ENCODE data around the gene GCNA.
"Not testable (repeated sequence)": the region's sequence is repeated elsewhere in the genome, so short reads cannot be mapped to it uniquely, and the experiment has no call there.

The GCNA gene

GRCh38 chrX:71559773-71560172 lies 18.5 kb upstream of the GCNA start:
- not testable (repeated sequence) for DNase-seq

DNA sequence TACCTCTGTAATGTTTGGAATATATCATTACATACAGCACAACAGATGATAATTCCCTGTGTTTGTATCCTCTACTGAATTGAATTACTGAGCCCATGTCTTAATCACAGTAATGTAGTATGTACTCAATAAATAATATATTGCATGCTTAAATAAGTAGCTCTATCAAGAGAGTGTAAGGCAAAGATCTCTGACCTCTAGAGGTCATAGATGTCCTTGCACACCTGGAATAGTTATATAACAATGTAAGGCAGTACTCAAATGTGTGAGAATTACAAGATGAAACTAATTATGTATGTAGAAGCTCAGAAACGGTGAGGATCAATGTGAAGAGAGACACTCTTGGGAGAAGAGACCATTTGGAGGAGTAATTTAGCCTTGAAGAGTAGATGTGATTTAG lies 14.3 kb upstream of the GCNA start:
- DNase-seq: peak; percentile 8

DNA sequence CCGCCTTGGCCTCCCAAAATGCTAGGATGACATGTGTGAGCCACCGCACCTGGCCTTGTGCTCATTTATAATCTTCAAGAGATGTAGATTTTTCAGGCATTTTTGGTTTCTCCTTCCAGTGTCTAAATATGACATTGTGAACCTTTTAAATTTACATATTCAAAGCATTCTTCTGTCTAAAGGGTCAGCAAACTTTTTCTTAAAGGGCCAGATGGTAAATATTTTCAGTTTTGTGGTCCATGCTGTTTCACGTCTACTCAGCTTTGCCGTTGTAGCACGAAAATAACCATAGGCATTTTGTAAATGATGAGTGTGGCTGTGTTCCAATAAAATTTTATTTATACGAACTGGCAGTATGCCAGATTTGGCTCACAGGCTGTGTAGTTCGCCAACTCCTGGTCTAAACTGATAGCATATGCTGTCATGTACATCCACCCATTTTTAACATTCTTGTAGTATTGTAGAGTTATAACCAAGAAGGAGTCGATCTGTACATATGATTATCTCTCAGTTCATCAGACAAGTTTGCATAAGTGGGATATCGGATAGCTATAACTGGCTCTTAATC lies 12.7 kb upstream of the GCNA start:
- no peak for DNase-seq

DNA sequence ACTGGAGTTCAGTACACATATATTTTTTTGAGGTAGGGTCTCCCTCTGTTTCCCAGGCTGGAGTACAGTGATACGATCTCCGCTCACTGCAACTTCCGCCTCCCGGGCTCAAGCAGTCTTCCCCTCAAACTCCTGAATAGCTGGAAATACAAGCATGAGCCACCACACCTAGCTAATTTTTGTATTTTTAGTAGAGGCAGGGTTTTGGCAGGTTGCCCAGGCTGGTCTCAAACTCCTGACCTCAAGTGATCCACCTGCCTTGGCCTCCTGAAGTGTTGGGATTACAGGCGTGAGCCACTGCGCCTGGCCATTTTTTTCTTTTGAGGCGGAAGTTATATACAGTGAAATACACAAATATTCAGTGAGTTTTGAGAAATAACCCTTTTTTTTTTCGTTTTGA lies 6.8 kb upstream of the GCNA start:
- DNase-seq: not testable (repeated sequence)

- DNase-seq: no peak
These were observed 4.6 kb upstream of the GCNA start for GRCh38 chrX:71573590-71573989.

- DNase-seq: no peak
These were observed 555 bp upstream of the GCNA start for GRCh38 chrX:71577682-71578081.

DNA sequence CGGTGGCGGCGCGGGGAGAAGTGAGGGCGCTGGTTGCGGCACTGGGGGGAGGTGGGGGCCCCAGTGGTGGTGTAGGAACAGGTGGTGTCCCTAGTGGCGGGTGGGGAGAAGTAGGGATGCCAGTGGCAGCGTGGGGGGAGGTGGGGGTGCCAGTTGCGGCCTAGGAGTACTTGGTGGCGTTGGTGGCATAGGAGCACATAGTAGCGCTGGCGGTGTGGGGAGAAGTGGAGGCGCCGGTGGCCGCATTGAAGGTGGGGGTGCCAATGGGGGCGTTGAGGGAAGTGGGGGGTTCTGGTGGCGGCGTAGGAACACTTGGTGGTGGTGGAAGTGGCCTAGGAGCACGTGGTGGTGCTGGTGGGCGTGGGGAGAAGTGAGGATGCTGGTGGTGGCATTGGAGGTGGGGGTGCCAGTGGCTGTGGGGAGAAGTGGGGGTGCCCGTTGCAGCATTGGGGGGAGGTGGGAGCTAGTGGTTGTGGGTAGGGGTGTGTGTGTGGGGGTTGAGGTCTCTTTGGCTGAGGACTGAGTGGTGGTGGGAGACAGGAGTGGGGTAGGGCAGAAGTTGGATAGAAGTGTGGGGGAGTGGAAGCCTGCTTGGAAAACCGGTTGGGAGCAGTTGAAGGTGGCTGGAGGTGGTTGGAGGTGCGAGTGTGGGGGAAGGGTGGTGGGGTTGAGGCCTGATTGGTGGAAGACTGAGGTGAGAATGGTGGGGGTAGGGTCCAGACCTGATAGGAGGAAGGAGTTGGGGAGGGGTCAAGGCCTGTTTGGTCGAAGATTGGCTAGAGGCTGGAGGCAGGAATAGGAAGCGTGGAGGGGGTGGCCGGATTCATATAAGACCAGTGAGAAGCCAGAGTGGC lies 1.1 kb downstream of the GCNA start:
- no peak for DNase-seq

GRCh38 chrX:71579990-71580380 lies 1.7 kb downstream of the GCNA start:
- no peak for DNase-seq

DNA sequence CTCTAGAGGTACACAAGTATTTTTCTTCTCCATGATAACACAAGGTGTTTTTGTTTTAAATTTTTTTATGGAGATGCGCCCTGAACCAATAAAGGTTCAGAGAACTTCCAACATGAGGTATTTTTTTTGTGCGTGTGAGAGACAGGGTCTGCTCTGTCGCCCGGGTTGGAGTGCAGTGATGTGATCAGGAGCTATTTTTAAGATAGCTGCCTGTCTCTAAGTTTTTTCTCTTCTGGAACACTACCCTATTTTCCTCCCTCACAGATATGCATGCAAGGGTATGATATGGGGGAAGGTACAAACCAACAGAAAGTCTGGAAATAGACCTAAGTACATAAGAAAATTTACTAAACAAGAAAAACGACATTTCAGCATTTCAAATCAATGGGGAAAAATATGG lies 3.0 kb downstream of the GCNA start:
- DNase-seq: no peak

DNA sequence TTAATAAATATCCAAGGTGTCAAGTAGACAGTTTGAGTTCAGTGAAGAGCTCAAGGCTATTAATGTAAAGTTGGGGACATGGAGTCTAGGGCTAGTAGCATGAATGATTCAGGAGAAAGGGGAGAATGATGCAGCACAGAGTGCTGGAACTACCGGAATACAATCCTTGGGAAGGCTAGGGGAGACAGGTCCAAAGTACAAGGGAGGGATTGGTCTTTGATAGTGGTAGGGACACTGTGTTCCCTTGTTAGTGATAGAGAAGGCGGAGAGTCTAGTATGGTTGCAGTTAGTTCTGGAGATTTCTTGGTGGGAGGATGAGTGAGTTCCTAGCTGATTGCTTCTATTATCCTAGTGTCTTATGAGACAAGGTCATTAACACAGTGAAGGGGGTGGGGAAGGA lies 8.7 kb downstream of the GCNA start:
- DNase-seq: no peak

DNA sequence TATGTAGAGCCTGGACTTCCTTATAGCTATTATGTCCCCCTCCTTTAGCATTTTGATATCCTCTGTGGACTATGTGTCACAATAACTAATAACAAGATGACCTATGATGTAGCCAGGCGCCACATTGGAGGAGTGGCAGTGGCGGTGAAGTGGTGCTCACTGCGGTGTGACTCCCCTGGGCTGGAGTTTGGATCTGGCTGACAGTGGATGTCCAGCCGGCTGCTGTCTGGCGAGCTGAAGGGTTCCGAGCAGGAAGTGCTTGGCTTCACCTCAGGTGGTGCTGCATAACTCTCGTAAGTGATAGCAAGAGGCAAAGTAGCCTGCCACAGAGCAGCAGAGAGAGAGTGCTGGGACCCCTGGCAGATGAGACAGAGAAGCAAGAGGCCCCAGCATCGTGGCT lies 15.0 kb downstream of the GCNA start:
- DNase-seq: not testable (repeated sequence)

DNA sequence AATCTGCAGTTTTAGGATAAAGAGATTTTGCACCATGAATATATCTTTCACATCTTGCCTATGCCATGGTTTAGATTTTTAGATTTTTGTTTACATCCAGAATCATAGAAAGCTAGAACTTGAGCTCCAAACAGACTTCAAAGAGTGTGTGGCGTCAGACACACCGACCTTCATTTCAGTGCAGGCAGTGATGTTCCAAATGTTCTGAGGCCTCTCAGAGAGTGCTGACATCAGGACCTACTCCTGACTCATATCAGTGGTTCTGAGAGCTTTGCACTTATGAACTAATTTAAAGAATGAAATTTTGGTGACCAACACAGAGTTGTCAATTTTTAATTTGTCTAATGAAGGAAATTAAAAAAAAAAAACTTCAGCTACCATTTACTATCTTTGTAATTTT lies 21.7 kb downstream of the GCNA start:
- no peak for DNase-seq

DNA sequence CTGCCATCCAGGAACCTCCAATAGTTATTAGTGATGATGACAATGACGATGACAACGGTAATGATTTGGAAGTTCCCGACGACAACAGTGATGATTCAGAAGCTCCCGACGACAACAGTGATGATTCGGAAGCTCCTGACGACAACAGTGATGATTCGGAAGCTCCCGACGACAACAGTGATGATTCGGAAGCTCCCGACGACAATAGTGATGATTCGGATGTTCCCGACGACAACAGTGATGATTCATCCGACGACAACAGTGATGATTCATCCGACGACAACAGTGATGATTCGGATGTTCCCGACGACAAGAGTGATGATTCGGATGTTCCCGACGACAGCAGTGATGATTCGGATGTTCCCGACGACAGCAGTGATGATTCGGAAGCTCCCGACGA lies 25.4 kb downstream of the GCNA start:
- no peak for DNase-seq

- no peak for DNase-seq
These were observed 25.9 kb downstream of the GCNA start for GRCh38 chrX:71604141-71604540.

DNA sequence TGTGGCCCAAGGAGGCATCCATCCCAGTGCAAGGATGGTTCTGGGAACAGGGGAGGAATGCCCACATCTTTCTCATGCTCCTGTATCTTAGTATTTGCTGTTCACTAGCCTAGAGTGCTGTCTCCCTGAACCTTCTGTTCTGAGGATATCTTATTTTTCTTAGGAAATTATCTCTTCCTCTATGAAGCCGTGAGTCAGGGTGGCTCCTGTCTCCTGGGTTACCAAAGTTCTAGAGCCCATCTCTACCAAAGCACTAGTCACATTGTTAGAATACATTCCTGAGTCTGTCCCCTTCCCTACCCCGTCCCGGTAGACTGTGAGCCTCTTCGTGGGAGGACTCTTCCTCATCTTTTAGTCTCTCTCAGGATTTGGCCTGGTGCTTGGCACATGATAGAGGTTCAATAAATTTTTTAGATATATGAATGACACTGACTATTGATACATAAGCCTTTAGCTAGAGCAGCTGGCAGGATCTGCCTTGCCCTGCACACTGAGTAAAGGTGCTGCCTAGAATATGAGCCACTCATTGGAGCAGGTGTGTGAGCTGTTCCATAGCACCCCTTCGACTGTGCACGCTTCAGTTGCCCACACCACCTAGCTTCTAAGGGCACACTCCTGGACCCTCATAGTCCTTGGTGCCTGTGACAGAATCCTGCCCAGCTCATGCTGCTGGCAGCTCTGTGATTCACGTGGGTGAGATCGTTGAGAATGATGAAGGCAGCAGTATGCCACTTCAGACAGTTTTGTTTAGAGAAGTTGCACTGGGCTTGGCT lies 26.7 kb downstream of the GCNA start:
- DNase-seq: no peak

GRCh38 chrX:71606536-71607216 lies 28.4 kb downstream of the GCNA start:
- peak; percentile 61 for DNase-seq

DNA sequence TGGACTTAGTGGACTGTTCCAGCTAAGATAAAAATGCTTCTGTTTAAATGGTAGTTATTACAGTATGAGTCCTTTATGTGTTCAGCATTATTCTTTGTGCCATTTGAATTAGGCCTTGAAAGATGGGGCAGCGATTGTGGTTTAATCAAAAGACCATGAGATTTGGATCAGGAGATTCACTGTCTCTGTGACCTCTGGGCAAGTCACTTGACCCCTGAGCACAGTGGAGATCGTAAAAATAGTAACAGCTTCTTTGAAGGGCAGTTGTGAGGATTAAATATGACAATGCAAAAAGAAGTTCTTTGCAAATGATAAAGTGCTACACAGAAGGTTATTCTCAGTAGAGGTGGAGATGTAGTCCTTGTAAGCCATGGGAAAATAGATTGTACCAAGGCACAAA lies 29.3 kb downstream of the GCNA start:
- DNase-seq: no peak

- peak; percentile 32 for DNase-seq
These were observed 31.0 kb downstream of the GCNA start for GRCh38 chrX:71609095-71609750.

GRCh38 chrX:71611736-71612135 lies 33.5 kb downstream of the GCNA start:
- DNase-seq: not testable (repeated sequence)

- DNase-seq: no peak
These were observed 34.0 kb downstream of the GCNA start for GRCh38 chrX:71612256-71612655.

- DNase-seq: no peak
These were observed 36.8 kb downstream of the GCNA start for GRCh38 chrX:71615056-71615455.

DNA sequence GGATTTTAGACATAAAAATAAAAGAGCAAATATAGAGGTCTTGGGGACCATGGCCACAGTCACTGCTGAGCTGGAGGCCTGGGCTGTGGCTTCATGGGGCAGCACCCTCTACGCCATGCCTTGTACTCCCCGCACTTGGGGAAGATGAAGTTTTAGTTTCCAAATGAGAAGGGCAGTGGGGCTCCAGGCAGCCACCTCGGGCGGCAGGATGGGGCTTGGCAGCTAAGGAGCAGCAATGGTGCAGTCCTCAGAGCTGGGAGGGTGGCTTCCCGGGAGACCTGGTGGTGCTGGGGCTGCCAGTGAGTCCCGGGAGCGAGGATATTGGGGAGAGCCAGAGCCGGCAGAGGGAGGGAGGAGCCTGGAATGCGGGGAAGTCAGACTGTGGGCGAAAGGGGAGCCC lies 37.7 kb downstream of the GCNA start:
- DNase-seq: no peak

Data from CD4-positive, alpha-beta T cell treated with Interleukin-12 subunit alpha and Interleukin-12 subunit beta, for 1 hour (primary cell).